K562 (cell line): ENCODE results near the gene PTPRC. TPM values are rescaled to one million over a fixed set of nuclear protein-coding genes. Genes with fewer than 3 reads are reported as not detected.

Source experiments
- ASH1L ChIP-seq: fragments of 450-650 bp; IDR thresholded peaks from 2 replicates; pipeline ENCODE4 v1.6.1; 2018; ENCODE audit warnings: borderline replicate concordance, mild to moderate bottlenecking, low read depth; ENCODE audit not compliant: partially characterized antibody
- CHD7 ChIP-seq: fragments of 200-600 bp; sonication (generic); IDR thresholded peaks from one replicate; pipeline ENCODE4 v1.6.1; 2012; ENCODE audit warnings: mild to moderate bottlenecking, low read depth, low read length, inconsistent platforms
- L3MBTL2 ChIP-seq: fragments of 450-650 bp; IDR thresholded peaks from 2 replicates; pipeline ENCODE4 v1.6.1; 2016; ENCODE audit warnings: mild to moderate bottlenecking, moderate library complexity
- MBD1 ChIP-seq: fragments of 250-450 bp; sonication (Bioruptor Pico); IDR thresholded peaks from 2 replicates; pipeline ENCODE4 v1.8.0; 2022; ENCODE audit warnings: inconsistent platforms
- RAD21 ChIP-seq, 2 experiments: fragments of 250-450 bp in 1 of 2; fragments of 450-650 bp in 1 of 2; sonication (Bioruptor Pico) in 1 of 2; formaldehyde crosslinking in 1 of 2; IDR thresholded peaks in 1 of 2; conservative IDR thresholded peaks in 1 of 2; 2 replicates each; pipeline versions ENCODE4 v1.4.0 to v1.8.0; 2020 to 2022; ENCODE audit warnings: mild to moderate bottlenecking in 2 of 2, moderate library complexity in 1 of 2
- SLC30A9 ChIP-seq: fragments of 250-450 bp; sonication (Bioruptor Pico); IDR thresholded peaks from 2 replicates; pipeline ENCODE4 v1.8.0; 2022; ENCODE audit warnings: mild to moderate bottlenecking, moderate library complexity
- SMARCB1 ChIP-seq: IDR thresholded peaks from 2 replicates; pipeline ENCODE4 v1.6.1; 2011; ENCODE audit warnings: improper control_type of control experiment, low read depth; ENCODE audit not compliant: insufficient read length
- SOX6 ChIP-seq: fragments of 450-650 bp; IDR thresholded peaks from 2 replicates; pipeline ENCODE4 v1.6.1; 2014; ENCODE audit warnings: mild to moderate bottlenecking
- TBL1XR1 ChIP-seq, 2 experiments: IDR thresholded peaks; 2 replicates each; pipeline ENCODE4 v1.6.1; 2012; ENCODE audit warnings: improper control_type of control experiment in 2 of 2, low read length in 2 of 2, mild to moderate bottlenecking in 1 of 2
- TCF7 ChIP-seq: sonication (generic); IDR thresholded peaks from 2 replicates; pipeline ENCODE4 v1.6.1; 2016; ENCODE audit warnings: antibody characterized with exemption, borderline replicate concordance
- ZNF395 ChIP-seq: fragments of 200-800 bp; sonication (Bioruptor generic); IDR thresholded peaks from 2 replicates; pipeline ENCODE4 v1.6.1; 2017; ENCODE audit warnings: missing genetic modification characterization, missing compliant biosample characterization
- polyA plus RNA-seq, 8 experiments: library from polyadenylated mRNA; depleted of rRNA in 4 of 8; stranded (reverse) in 5 of 8; unstranded in 3 of 8; fragments of >200 nt; fragmentation: Nextera tagmentation in 2 of 8; fragmentation: Illumina TruSeq in 1 of 8; extraction: Ambion mirVana in 2 of 8; extraction: Trizol in 1 of 8; gene quantifications; 2 replicates each; pipeline versions ENCODE4 v1.2.1 to v1.2.3, GENCODE V29; 2011 to 2014; ENCODE audit warnings: inconsistent platforms in 1 of 8, missing spikeins in 1 of 8
- total RNA-seq, 7 experiments: library from RNA; depleted of rRNA in 6 of 7; stranded (reverse); fragments of >200 nt in 6 of 7; fragmentation: Illumina TruSeq in 2 of 7; extraction: Trizol in 2 of 7; gene quantifications; 2 replicates each; pipeline versions ENCODE4 v1.2.1 to v1.2.3, GENCODE V29; 2011 to 2021; ENCODE audit warnings: low replicate concordance in 1 of 7

Gene PTPRC
- total and polyA plus RNA-seq, 9 of the 15 experiments (the other 6 are each of a cell fraction or from before 2014, with no cell fraction given) = 7.1 to 107 (median 62.9) TPM

- TF ChIP-seq CHD7 = no peak
- TF ChIP-seq TCF7 = no peak
- peak; percentile 31 to 56; a peak in 3 of 4 replicates for TF ChIP-seq RAD21 (CRISPR knock-in tag; conservative IDR thresholded peaks at IDR 0.05 in 1 of 2, IDR thresholded peaks at IDR 0.05 in 1 of 2)
- TF ChIP-seq SLC30A9 (CRISPR knock-in tag) = no peak
- 0 out of 2 replicates have a peak, but pooled peaks have one; percentile 58 for TF ChIP-seq SOX6
- TF ChIP-seq ZNF395 = 0 out of 2 replicates have a peak, but pooled peaks have one; percentile 21
- no peak for TF ChIP-seq ASH1L
- peak; percentile 34; the same call in 1 of the 2 replicates for TF ChIP-seq L3MBTL2
- TF ChIP-seq TBL1XR1 (IDR thresholded peaks at IDR 0.05; ENCODE audit: low read length in 2 of 2) = no peak
- TF ChIP-seq MBD1 (CRISPR knock-in tag) = no peak
- TF ChIP-seq SMARCB1 = no peak
Observed at GRCh38 chr1:198601936-198602889, 36.6 kb upstream of the PTPRC start (continued).
